Cardiac fibroblast (primary cell): ENCODE results near the gene ARHGAP24.
"Not testable (repeated sequence)": the region's sequence is repeated elsewhere in the genome, so short reads cannot be mapped to it uniquely, and the experiment has no call there.

Experiments used
- DNase-seq, 2 donors: peaks; one replicate each; pipeline versions ENCODE4 v3.0.0 to v3.0.0-alpha.2; 2010; ENCODE audit warnings: low read depth in 2 of 2
- H3K4me3 ChIP-seq, 2 donors: replicated peaks in 1 of 2; 1 replicate in 1 of 2; 2 replicates in 1 of 2; pipeline ENCODE4 v1.5.1; 2011; ENCODE audit warnings: low read depth in 2 of 2, low read length in 2 of 2, mild to moderate bottlenecking in 2 of 2, moderate library complexity in 1 of 2
- TF ChIP-seq, protein P1 (sequence below): IDR thresholded peaks from one replicate; pipeline ENCODE4 v1.5.1; 2011; ENCODE audit warnings: low read depth, mild to moderate bottlenecking, low read length, inconsistent platforms

ARHGAP24 gene

DNA sequence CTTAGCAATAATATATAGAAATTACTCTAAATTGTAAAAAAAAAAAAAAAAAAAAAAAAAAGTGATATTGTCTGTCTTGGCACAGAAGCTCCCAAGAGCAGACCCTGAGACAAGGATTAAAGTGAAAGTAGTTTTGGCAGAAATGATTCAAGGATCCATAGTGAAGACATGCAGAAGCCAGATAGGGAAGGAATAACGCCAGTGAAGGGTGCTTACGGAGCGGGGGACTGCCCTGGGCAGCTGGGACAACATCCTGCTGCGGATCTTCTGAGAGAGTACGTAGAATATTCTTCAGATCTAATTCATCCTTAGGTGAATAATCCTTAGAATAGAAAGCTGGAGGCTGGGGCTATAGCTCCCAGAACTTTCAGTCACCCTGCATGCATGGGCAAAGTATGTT lies 39.8 kb downstream of the ARHGAP24 start:
- TF ChIP-seq, protein P1, sequence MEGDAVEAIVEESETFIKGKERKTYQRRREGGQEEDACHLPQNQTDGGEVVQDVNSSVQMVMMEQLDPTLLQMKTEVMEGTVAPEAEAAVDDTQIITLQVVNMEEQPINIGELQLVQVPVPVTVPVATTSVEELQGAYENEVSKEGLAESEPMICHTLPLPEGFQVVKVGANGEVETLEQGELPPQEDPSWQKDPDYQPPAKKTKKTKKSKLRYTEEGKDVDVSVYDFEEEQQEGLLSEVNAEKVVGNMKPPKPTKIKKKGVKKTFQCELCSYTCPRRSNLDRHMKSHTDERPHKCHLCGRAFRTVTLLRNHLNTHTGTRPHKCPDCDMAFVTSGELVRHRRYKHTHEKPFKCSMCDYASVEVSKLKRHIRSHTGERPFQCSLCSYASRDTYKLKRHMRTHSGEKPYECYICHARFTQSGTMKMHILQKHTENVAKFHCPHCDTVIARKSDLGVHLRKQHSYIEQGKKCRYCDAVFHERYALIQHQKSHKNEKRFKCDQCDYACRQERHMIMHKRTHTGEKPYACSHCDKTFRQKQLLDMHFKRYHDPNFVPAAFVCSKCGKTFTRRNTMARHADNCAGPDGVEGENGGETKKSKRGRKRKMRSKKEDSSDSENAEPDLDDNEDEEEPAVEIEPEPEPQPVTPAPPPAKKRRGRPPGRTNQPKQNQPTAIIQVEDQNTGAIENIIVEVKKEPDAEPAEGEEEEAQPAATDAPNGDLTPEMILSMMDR: no peak
- peak overlapping the region in 1 of 2 donors; percentile 16 for H3K4me3 ChIP-seq
- DNase-seq: peak in 1 of 2 donors; percentile 16

DNA sequence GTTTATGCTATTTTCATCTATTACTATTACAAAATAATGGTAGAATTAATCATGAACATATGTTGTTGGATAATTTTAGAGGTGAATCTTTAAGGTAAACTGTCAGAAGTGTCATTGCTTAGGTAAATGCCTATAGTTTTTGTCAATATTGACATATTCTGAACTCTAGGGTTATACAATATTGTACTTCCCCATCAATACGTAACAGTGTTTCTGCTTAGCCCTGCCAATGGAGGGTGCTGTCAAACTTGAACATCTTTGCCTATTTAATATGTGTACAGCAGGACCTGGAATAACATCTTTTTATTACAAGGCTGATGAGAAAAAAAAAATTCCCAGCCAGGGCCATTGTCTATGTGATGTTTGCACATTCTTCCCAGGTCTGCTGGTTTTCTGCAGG lies 40.8 kb downstream of the ARHGAP24 start:
- DNase-seq: no peak
- H3K4me3 ChIP-seq: no peak overlapping the region
- TF ChIP-seq, protein P1: no peak

DNA sequence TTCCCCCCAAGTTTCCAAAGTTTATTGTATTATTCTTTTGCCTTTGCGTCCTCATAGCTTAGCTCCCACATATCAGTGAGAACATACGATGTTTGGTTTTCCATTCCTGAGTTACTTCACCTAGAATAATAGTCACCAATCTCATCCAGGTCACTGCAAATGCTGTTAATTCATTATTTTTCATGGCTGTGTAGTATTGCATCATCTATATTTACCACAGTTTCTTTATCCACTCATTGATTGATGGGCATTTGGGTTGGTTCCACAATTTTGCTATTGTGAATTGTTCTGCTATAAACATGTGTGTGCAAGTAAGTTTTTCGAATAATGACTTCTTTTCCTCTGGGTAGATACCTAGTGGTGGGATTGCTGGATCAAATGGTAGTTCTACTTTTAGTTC lies 43.6 kb downstream of the ARHGAP24 start:
- not testable (repeated sequence) for H3K4me3 ChIP-seq, DNase-seq

DNA sequence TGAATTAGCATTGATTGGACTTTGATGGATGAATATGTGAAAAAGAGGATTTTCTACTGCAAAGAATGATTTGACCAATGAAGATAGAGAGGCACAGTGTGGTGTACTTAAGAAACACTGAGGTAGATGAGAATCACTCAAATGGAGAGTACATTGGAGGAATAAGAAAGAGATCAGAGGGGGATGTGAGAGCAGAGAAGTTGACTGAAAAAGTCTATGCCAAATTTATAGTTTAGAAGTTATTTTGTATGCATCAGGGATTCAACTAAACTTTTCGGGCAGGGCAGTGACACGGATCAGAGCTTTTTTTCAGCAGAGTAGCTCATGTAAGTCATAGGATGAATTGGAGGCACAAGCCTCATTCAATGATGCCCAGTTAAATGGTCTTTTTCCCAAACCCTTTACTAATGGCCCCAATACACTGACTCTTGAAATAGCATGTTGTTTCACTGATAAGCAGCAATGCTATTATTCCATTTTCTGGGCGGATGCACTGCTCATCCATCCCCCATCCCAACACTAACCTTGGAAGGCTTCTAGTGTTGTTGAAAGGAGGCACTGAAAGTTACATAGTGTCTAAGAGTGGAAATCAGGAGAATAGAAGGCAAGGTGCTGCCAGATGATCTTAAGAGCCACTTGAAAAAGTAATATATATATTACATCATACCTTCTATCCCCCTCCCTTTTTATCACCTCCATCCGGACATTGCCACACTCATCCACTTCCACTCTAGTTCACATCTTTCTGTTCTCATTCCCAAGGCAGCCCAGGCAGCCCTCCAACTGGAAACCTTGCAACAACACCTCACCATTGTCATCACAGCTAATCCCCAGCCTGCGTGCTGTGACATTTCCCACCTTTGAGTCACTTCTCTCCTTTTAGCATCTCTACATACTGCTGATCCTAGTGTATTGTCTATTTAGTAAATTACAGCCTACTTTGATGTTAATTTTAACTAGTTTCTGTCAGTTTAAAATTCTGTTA lies 46.1 kb downstream of the ARHGAP24 start:
- DNase-seq: no peak
- no peak overlapping the region for H3K4me3 ChIP-seq
- TF ChIP-seq, protein P1: no peak

DNA sequence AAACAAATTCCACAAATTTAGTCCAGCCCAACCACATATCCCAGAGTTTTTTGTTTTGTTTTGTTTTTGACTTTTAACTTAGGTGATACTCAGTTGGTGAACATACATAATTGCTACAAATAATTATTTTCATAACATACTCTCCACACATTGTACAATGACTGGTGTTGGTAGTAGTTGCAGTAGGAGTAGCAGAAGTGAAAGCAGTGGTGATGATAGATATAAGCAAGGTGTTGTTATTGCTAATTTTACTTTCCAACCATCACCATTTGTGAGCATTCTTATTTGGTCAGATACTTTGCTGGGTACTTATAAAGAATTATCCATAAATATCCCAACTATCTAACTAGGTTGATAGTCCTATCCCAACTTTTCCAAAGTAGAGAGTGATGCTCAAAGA lies 47.3 kb downstream of the ARHGAP24 start:
- TF ChIP-seq, protein P1: no peak
- no peak overlapping the region for H3K4me3 ChIP-seq
- DNase-seq: no peak

DNA sequence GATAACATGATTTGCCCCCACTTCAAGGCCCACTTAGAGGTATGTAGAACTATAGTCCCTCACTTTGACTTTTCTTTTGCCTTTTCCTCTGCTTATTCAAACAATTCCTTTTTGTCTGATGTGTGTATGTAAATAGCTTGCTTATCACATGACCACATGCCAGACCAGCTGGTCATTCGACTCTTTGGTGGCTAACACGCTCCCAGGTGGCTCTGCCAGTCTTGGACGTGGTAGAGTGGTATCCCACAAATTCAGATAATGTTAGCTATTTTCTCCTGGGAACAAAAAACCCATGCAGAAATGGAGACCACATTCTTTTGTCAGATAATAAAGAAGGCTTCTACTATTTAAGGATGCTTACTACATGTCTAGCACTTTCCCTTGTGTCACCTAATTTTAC lies 47.9 kb downstream of the ARHGAP24 start:
- DNase-seq: peak in 1 of 2 donors; percentile 16
- TF ChIP-seq, protein P1: no peak

DNA sequence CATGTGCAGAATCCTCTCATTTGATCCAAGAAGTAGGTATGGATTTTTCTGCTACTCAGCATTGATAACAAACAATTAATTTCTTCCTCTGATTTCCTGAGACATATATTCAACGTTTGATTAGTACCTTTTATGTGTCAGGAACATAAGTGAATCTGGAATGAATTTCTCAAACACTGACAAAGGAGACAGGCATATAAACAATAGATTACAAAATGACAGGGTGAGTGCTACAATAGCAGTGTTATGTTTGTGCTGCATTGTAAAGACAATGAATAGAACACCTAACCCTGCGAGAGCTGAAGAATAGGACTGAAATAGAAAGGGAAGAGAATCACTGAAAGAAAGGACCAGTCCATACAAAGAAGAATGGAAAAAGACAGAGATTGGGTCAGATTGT lies 52.9 kb downstream of the ARHGAP24 start:
- TF ChIP-seq, protein P1: no peak
- DNase-seq: no peak
- no peak overlapping the region for H3K4me3 ChIP-seq

More for the DNA sequence above, 47.9 kb downstream of the ARHGAP24 start:
- H3K4me3 ChIP-seq: no peak overlapping the region
